Measurements from ENCODE around the gene MCU. TPM values are rescaled to one million over a fixed set of nuclear protein-coding genes. Genes with fewer than 3 reads are reported as not detected.

The MCU gene
- total RNA-seq, 1 experiment from 2014 or later = 26.8 TPM

DNA sequence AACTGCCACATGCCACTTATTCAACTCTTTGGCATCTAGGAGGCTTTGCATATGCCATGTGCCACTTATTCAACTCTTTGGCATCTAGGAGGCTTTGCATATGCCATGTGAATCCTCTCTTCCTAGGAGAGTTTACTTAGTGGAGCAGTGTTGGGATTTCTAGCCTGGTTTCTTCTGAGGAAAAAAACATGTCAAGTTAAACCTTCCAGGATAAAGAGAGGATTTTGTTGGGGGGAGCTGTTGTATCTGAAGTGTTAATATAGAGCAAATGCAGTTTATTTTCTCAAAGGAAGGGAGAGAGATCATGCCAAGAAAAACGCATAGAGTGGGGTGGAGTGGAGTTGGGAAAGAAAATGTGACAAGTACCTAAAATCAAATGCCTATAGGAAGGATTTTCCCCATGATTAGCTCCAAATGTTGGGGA, 91.5 kb downstream of the MCU start:
- ATAC-seq = no peak
- Histone ChIP-seq H4K20me1 (ENCODE audit: insufficient read depth) (no peaks in the 10 kb centered on the region), H3K9ac (ENCODE audit: low read length) (no peak overlapping the region), H3K27me3 (ENCODE audit: insufficient read depth, low read length) (no peaks in the 10 kb centered on the region), H2AFZ (ENCODE audit: low read depth, low read length, poor library complexity, severe bottlenecking) (no peak overlapping the region), H3K4me1 (ENCODE audit: control insufficient read depth in 1 of 2, insufficient read depth in 2 of 2, low read length in 2 of 2) (peaks cover 16 to 31% of the 10 kb centered on the region in 2 experiments), H3K4me3 (replicated peaks in 1 of 2; ENCODE audit: low read depth in 1 of 2, low read length in 2 of 2) (no peak overlapping the region), H3K9me3 (ENCODE audit: control insufficient read depth in 1 of 2, insufficient read depth in 1 of 2, low read depth in 1 of 2, low read length in 2 of 2) (no peaks in the 10 kb centered on the region), H3K27ac (ENCODE audit: low read depth, low read length) (no peak overlapping the region), H3K36me3 (ENCODE audit: control insufficient read depth in 1 of 2, insufficient read depth in 2 of 2, low read length in 2 of 2) (no peaks in the 10 kb centered on the region), H3K4me2 (ENCODE audit: low read length) (no peak overlapping the region), H3K79me2 (ENCODE audit: insufficient read depth, low read length) (peaks cover 15% of the 10 kb centered on the region; the same call in 1 of the 2 replicates), H3K9me2 (ENCODE audit: insufficient read depth) (no peaks in the 10 kb centered on the region)
- CTCF ChIA-PET = no interaction called here
- no peak for TF ChIP-seq SRF (IDR thresholded peaks at IDR 0.05; ENCODE audit: low read depth)
- TF ChIP-seq, protein P1, sequence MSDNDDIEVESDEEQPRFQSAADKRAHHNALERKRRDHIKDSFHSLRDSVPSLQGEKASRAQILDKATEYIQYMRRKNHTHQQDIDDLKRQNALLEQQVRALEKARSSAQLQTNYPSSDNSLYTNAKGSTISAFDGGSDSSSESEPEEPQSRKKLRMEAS (IDR thresholded peaks at IDR 0.05) = peak; percentile 32; the same call in 1 of the 2 replicates
- POLR2A ChIA-PET = no interaction called here
- intact Hi-C loops (cut with micrococcal nuclease) = no loop called here
- DNase-seq (ENCODE audit: low read depth, low spot score) = no peak
- RAD21 ChIA-PET (ENCODE audit: low non-redundant PET in 1 of 2, low total read pairs in 2 of 2, uncharacterized antibody in 2 of 2, unreplicated experiment in 2 of 2) = no interaction called here
- no TSS peak for BruUV-seq (replicated peaks)

DNA sequence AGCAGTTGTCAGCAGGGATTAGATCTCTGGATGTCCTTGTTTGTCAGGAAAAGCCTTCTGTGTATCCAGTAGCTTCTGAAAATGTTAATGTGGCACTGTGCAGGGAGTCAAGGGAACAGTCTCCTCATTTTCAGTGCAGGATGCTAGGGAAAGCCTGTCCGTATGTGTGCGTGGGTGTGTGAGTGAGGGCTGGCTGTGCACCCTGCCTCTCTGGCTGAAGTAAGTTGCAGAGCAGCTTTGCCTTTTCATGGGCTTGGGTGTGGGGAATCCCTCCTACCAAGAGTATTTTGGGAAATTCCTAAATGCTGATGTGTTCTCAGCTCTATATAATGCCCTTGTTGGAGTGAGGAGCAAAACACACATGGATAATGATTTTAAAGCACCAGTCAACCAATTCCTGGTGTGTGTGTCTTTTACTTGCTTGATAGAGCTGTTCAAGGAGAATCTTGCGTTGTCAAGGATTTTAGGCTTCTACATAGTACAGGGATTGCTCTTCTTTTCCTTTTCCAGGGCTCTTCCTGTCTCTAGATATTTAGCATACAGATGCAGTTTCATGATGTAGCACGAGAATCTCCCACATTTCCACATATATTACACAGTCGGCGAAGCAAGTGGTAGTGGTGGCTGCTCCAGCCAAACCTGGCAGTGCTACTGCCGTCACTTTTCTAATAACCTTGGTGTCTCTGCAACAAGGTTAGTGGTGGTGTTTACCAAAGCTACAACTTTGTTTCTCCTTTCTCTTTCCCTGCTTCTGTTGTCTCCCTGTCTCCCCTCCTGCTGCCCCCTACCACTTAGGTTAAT, 92.8 kb downstream of the MCU start:
- H2AFZ ChIP-seq (ENCODE audit: low read depth, low read length, poor library complexity, severe bottlenecking) = no peak overlapping the region
- intact Hi-C loops (cut with micrococcal nuclease) = no loop called here

More for the DNA sequence above, 92.8 kb downstream of the MCU start:
- TF ChIP-seq POLR2AphosphoS5 (IDR thresholded peaks at IDR 0.05; ENCODE audit: low read depth, low read length) (no peak), EGR1 (IDR thresholded peaks at IDR 0.05; ENCODE audit: low read depth) (peak; percentile 27; the same call in 1 of the 2 replicates)
- peaks cover 15% of the 10 kb centered on the region; the same call in 1 of the 2 replicates for H3K79me2 ChIP-seq (ENCODE audit: insufficient read depth, low read length)
- H3K9me3 ChIP-seq (ENCODE audit: control insufficient read depth in 1 of 2, insufficient read depth in 1 of 2, low read depth in 1 of 2, low read length in 2 of 2) = no peaks in the 10 kb centered on the region
- no peaks in the 10 kb centered on the region for H3K27me3 ChIP-seq (ENCODE audit: insufficient read depth, low read length)
- no peaks in the 10 kb centered on the region for H3K36me3 ChIP-seq (ENCODE audit: control insufficient read depth in 1 of 2, insufficient read depth in 2 of 2, low read length in 2 of 2)
- BruUV-seq (replicated peaks) = no TSS peak
- no peaks in the 10 kb centered on the region for H3K9me2 ChIP-seq (ENCODE audit: insufficient read depth)
- H4K20me1 ChIP-seq (ENCODE audit: insufficient read depth) = no peaks in the 10 kb centered on the region
- peaks cover 16 to 31% of the 10 kb centered on the region in 2 experiments for H3K4me1 ChIP-seq (ENCODE audit: control insufficient read depth in 1 of 2, insufficient read depth in 2 of 2, low read length in 2 of 2)
- H3K9ac ChIP-seq (ENCODE audit: low read length) = peak overlapping the region; percentile 11; the same call in 1 of the 2 replicates
- ATAC-seq = peak; percentile 72
- DNase-seq (ENCODE audit: low read depth, low spot score) = peak; percentile 21
- no peak overlapping the region for H3K4me3 ChIP-seq (replicated peaks in 1 of 2; ENCODE audit: low read depth in 1 of 2, low read length in 2 of 2)
- CTCF ChIA-PET = no interaction called here
- RAD21 ChIA-PET (ENCODE audit: low non-redundant PET in 1 of 2, low total read pairs in 2 of 2, uncharacterized antibody in 2 of 2, unreplicated experiment in 2 of 2) = no interaction called here
- H3K4me2 ChIP-seq (ENCODE audit: low read length) = peak overlapping the region; percentile 44
- H3K27ac ChIP-seq (ENCODE audit: low read depth, low read length) = no peak overlapping the region
- POLR2A ChIA-PET = no interaction called here

All from HCT116 (cell line).